ENCODE data around the gene WNT9B.

- no peak for TF ChIP-seq EP300 (IDR thresholded peaks at IDR 0.05)
- no peak for TF ChIP-seq CTCF (IDR thresholded peaks at IDR 0.05)
Observed at GRCh38 chr17:46848534-46848933, 2.8 kb upstream of the WNT9B start.

Measured in esophagus muscularis mucosa (tissue), 3 donors.